T-helper 9 cell (primary cell): ENCODE results near the gene MXI1.

Source experiments
- DNase-seq: peaks from one replicate; pipeline ENCODE4 v3.0.0-alpha.2; 2020

The MXI1 gene

GRCh38 chr10:110278562-110279406, 71.4 kb downstream of the MXI1 start:
- no peak for DNase-seq

DNA sequence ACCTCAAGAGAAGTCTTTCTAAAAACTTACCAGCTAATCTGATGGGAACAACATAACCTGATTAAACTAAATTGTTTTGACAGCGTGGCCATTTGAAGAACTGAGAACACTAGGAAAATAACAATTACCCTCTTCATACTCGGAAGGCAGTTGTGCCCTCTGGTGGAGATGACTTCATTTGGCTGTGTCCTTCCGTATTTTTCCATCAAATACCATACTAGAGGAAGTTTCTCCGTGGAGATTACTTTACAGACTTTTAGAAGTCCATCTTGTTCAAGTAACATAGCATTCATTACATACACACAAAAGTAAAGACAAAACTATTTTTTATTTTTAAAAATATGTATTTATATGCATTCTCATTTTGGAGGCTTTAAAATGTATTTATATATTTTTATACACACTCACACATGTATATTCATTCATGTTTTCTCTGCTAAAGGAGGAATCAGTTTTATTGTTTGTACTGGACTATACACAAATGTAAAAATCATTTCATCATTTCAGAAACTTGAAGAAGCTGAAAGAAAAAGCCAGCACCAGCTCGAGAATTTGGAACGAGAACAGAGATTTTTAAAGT, 72.1 kb downstream of the MXI1 start:
- DNase-seq, result peak; percentile 32

DNA sequence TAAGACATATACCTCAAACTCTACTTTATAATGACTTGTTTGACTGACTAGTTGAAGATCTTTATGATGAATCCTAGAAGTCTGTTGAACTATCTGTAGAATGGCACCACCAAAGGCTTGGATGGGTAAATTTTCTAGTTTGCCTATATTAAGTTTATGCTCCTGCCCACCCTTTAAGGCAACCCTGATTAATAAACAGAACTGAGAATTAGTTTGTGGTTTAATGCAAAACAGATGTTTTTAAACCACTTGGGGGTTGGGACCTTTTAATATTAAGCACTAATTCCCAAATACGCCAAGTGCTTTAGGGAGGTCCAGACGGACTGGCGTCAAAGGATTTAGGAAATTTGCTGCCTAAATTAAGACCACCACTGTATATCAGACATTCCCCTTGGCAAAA, 76.9 kb downstream of the MXI1 start:
- no peak for DNase-seq

- no peak for DNase-seq
Observed at GRCh38 chr10:110285501-110285900, 78.1 kb downstream of the MXI1 start.

DNA sequence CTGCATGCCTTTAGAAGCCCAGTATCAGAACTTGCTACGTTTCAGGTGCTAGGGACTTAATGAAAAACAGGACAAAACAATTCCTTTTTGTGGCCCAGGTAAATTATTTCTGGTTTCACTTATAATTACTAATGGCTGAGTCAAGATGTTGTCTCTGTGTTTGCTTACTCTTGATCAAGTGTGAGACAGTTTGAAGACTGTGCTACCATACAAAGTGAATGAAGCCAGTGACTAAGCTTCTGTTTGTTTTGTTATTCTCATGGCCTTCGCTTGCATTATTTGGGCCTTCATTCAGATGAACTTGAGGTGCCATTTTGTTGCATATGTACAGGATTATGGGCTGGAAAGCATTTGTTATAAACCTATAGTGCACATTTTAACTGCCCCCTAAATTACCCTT, 79.4 kb downstream of the MXI1 start:
- no peak for DNase-seq

DNA sequence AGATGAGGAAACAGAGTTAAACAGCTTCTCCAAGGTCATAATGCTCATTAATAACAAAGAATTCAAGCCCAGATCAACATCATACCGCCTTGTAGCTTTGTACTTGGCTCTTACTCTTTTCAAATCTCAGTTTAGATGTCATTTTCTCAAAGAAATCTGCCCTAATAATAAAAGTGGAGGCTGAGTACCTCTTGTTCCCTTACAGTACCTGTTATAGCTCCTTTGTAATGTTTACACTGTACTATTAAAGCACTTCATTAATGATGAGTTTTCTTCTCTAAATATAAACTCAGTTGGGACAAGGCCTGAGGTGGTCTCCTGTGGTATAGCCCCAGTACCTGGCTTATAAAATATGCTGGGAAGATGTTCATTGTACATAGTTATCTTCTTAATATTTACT, 89.6 kb downstream of the MXI1 start:
- DNase-seq, result no peak

- no peak for DNase-seq
Observed at GRCh38 chr10:110300486-110300986, 93.1 kb downstream of the MXI1 start.

GRCh38 chr10:110303681-110304080, 96.3 kb downstream of the MXI1 start:
- DNase-seq, result no peak

DNA sequence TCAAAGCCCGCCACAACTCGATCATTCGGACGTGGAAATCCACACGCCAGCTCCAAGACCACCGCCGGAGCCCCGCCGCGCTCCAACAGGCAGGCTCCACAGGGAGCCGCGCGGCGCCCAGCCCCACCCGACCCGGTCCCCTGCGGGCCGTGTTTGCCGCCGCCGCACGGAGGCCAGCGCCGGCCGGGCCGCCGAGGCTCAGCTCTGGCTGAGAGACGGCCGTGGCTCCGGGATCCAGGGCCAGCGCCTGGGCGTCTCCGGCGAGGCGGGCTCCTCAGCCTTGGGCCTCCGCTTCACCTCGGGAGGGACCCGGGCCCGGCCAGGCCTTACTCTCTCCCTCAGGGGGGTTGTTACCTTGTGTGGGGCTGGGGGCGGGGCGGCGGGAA, 97.0 kb downstream of the MXI1 start:
- no peak for DNase-seq

DNA sequence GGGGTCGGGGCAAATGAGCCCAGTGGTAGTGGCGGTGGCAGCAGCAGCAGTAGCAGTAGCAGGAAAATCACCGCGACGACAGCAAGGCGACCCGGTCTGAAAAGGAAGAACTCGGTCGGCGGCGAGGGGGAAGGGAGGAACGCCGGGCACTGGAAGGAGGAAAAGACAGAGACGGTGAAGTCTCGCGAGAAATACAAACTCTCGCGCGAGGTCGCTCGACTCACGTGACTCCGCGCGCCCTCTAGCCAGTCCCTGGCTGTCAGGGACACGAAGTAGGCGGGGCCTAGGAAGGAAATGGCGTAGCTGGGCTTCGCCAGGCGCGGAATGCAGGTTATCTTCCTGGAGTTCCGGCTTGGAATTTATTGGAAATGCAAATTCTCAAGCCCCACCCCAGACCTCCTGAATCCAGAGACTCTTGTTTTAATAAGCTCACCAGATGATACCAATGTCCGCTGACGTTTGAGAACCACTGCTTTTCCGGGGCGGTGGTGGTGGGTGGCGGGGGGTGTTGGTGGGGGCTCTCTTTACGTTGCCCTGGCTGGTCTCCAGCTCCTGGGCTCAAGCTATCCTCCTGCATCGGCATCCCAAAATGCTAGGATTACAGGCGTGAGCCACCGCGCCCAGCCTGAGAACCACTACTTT, 97.5 kb downstream of the MXI1 start, which contains the start of gene SMNDC1:
TSS of gene SMNDC1 (minus strand) at position 141 of the 642 bp plus-strand sequence. CDS start 1,333 bp downstream, outside the sequence.
- DNase-seq, result peak; percentile 97

DNA sequence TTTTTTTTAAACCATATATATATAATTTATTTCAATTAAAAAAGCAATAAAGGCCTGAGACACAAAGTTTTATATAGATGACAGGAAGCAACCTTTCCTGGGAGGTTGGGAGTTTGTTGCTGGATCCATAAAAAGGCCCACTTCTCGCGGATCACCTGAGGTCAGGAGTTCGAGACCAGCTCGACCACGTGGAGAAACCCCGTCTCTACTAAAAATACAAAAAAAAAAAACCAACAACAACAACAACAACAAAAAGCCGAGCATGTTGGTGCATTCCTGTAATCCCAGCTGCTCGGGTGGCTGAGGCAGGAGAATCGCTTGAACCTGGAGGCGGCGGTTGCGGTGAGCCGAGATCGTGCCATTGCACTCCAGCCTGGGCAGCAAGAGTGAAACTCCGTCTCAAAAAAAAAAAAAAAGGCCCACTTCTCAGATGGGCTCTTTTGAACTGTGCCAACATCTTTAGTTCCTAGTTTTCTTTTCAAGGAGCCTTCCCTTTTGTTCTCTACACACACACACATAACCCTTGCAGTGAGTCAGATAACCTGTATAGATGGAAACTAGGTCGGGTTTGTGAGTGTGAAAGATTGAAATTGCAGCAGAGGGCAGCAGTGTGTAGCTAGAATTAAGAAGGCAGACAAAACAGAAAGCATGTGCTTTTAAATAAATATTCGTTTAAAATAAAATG, 98.5 kb downstream of the MXI1 start:
- peak; percentile 12 for DNase-seq

DNA sequence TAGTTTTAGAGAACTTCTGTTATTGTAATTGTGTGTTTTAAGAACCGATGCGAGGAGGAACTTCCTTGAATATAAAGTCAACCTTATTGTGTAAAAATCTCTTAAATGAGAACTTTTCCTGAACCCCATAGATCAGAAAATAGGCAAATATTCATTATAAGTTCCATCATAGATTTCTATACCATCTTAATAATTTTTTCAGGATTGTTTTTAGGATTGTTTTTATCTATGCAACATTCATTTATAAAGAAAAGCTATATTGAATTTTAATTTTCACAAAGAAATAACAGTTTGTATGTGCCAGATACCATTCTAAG, 99.0 kb downstream of the MXI1 start:
- DNase-seq, result no peak

- DNase-seq, result no peak
Observed at GRCh38 chr10:110307805-110308204, 100.4 kb downstream of the MXI1 start.

GRCh38 chr10:110310741-110311140, 103.3 kb downstream of the MXI1 start:
- no peak for DNase-seq

- peak; percentile 21 for DNase-seq
Observed at GRCh38 chr10:110311357-110311949, 104.0 kb downstream of the MXI1 start.

- DNase-seq, result no peak
Observed at GRCh38 chr10:110312206-110312605, 104.8 kb downstream of the MXI1 start.

DNA sequence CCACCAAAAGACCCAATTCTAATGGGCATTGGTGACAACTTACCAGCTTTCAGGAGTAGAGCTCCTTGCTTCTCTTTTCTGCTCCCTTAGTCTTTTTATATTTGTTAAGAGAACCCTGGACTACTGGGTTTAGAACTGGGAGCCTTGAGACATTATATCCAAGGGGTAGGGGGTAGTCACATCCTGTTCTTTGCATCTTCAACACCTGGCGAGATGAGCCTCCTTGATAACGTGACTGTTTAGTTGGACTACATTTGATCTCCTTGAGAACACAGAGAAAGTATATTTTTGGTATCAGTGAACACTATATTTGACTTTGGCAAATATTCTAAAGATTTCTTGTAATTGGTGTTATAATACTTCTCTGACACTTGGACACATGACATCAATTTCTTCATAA, 106.3 kb downstream of the MXI1 start:
- DNase-seq, result no peak

- DNase-seq, result no peak
Observed at GRCh38 chr10:110317866-110318850, 110.8 kb downstream of the MXI1 start.

- DNase-seq, result no peak
Observed at GRCh38 chr10:110321869-110322620, 114.6 kb downstream of the MXI1 start.

DNA sequence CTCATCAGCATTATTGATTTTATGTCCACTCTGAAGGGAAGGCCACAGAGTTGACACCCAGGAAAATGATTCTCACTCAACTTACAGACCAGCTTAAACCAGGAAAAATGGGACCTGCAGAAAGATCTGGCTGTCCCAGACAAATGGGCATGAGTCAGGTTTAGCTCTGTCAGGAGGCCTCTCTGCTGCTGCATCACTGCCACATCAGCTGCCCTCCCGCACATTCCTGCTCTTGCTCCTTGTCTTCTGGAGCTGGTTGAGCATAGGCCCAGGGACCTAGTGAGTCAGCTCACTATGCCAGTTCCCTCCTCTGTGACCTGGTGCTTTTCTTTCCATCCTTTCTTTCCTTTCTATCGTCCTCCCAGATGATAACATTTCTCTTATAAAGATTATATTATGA, 116.1 kb downstream of the MXI1 start:
- no peak for DNase-seq
